Measurements from ENCODE around the gene ROS1. TPM values are rescaled to one million over a fixed set of nuclear protein-coding genes. Genes with fewer than 3 reads are reported as not detected.

Gene ROS1
- total and polyA plus RNA-seq, 2 donors (not counting 3 experiments of a cell fraction or from before 2014, with no cell fraction given) = not detected

DNA sequence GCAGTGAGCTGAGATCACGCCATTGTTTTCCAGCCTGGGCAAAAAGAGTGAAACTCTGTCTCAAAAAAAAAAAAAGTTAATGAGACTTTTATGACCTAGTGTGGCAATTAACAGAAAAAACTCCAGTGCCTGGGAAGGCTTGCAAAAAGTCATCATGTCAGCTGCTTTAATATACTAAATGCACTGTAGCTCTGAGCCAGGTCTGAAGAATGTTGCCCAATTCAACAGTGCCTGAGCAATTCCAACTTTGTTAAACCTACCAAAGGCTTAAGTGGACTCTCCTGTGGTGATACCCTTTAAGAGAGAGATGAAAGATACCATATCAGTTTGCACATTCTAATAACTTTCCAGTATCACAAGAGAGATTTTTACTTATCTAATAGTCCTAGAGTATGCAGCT, 6.5 kb upstream of the ROS1 start:
- Histone ChIP-seq H3K9ac (replicated peaks; ENCODE audit: extremely low read depth, insufficient read depth, low read length) (no peak overlapping the region), H3K4me3 (replicated peaks in 1 of 3; ENCODE audit: insufficient read depth in 1 of 3, low read depth in 1 of 3, low read length in 3 of 3) (no peak overlapping the region), H3K27me3 (ENCODE audit: control insufficient read depth in 2 of 2, insufficient read depth in 2 of 2, low read length in 2 of 2) (peaks cover 2 to 10% of the 10 kb centered on the region in 2 experiments), H3K9me3 (replicated peaks; ENCODE audit: control insufficient read depth, insufficient read depth, low read length) (no peaks in the 10 kb centered on the region), H3K27ac (ENCODE audit: insufficient read depth, low read depth, low read length) (no peak overlapping the region), H3K9me1 (replicated peaks; ENCODE audit: control insufficient read depth, extremely low read depth, insufficient read depth, low read length) (no peaks in the 10 kb centered on the region), H3K36me3 (ENCODE audit: control insufficient read depth in 2 of 2, extremely low read depth in 1 of 2, insufficient read depth in 2 of 2, low read length in 2 of 2) (no peaks in the 10 kb centered on the region), H3K4me2 (ENCODE audit: insufficient read depth, low read length) (no peak overlapping the region), H2AFZ (ENCODE audit: low read depth, low read length) (no peak overlapping the region), H3K4me1 (ENCODE audit: control insufficient read depth, extremely low read depth, insufficient read depth, low read length) (no peaks in the 10 kb centered on the region), H4K20me1 (replicated peaks; ENCODE audit: control insufficient read depth, extremely low read depth, insufficient read depth, low read length) (no peaks in the 10 kb centered on the region), H3K79me2 (ENCODE audit: control insufficient read depth, insufficient read depth, low read length) (no peaks in the 10 kb centered on the region)
- no peak for TF ChIP-seq EZH2 (IDR thresholded peaks at IDR 0.05; ENCODE audit: borderline replicate concordance, low read depth, low read length, severe bottlenecking)
- no peak for TF ChIP-seq FOS (IDR thresholded peaks at IDR 0.05; ENCODE audit: borderline replicate concordance, insufficient read depth, low read length)
- TF ChIP-seq MYC (IDR thresholded peaks at IDR 0.05; ENCODE audit: low read depth, low read length) = no peak
- TF ChIP-seq, protein P1, sequence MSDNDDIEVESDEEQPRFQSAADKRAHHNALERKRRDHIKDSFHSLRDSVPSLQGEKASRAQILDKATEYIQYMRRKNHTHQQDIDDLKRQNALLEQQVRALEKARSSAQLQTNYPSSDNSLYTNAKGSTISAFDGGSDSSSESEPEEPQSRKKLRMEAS (IDR thresholded peaks at IDR 0.05; ENCODE audit: insufficient read depth, insufficient read length) = no peak
- TF ChIP-seq, protein P2, sequence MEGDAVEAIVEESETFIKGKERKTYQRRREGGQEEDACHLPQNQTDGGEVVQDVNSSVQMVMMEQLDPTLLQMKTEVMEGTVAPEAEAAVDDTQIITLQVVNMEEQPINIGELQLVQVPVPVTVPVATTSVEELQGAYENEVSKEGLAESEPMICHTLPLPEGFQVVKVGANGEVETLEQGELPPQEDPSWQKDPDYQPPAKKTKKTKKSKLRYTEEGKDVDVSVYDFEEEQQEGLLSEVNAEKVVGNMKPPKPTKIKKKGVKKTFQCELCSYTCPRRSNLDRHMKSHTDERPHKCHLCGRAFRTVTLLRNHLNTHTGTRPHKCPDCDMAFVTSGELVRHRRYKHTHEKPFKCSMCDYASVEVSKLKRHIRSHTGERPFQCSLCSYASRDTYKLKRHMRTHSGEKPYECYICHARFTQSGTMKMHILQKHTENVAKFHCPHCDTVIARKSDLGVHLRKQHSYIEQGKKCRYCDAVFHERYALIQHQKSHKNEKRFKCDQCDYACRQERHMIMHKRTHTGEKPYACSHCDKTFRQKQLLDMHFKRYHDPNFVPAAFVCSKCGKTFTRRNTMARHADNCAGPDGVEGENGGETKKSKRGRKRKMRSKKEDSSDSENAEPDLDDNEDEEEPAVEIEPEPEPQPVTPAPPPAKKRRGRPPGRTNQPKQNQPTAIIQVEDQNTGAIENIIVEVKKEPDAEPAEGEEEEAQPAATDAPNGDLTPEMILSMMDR (IDR thresholded peaks at IDR 0.05; ENCODE audit: extremely low read depth in 1 of 2, insufficient read depth in 1 of 2, low read depth in 1 of 2, low read length in 2 of 2) = no peak
- FAIRE-seq (no peak), DNase-seq (ENCODE audit: low read depth, low spot score) (no peak)
- intact Hi-C loops (cut with micrococcal nuclease) = no loop called here
- POLR2A ChIA-PET = no interaction called here
- dilution Hi-C loops (cut with MboI; ENCODE audit: extremely low pct_ligation_motif_present, low sequenced_read_pairs) = no loop called here
- CTCF ChIA-PET = no interaction called here
- BruUV-seq (replicated peaks) = no TSS peak

- CTCF ChIA-PET = no interaction called here
- no TSS peak for BruUV-seq (replicated peaks)
- dilution Hi-C loops (cut with MboI; ENCODE audit: extremely low pct_ligation_motif_present, low sequenced_read_pairs) (no loop called here), intact Hi-C loops (cut with micrococcal nuclease) (no loop called here)
- POLR2A ChIA-PET = no interaction called here
- FAIRE-seq (no peak), DNase-seq (ENCODE audit: low read depth, low spot score) (no peak)
- no peak overlapping the region for H3K4me3 ChIP-seq (replicated peaks in 1 of 3; ENCODE audit: insufficient read depth in 1 of 3, low read depth in 1 of 3, low read length in 3 of 3)
- H4K20me1 ChIP-seq (replicated peaks; ENCODE audit: control insufficient read depth, extremely low read depth, insufficient read depth, low read length) = no peaks in the 10 kb centered on the region
- H2AFZ ChIP-seq (ENCODE audit: low read depth, low read length) = no peak overlapping the region
- H3K9ac ChIP-seq (replicated peaks; ENCODE audit: extremely low read depth, insufficient read depth, low read length) = no peak overlapping the region
- H3K79me2 ChIP-seq (ENCODE audit: control insufficient read depth, insufficient read depth, low read length) = no peaks in the 10 kb centered on the region
- no peak overlapping the region for H3K27ac ChIP-seq (ENCODE audit: insufficient read depth, low read depth, low read length)
- peaks cover 0 to 17% of the 10 kb centered on the region in 2 experiments for H3K27me3 ChIP-seq (ENCODE audit: control insufficient read depth in 2 of 2, insufficient read depth in 2 of 2, low read length in 2 of 2)
- H3K4me1 ChIP-seq (ENCODE audit: control insufficient read depth, extremely low read depth, insufficient read depth, low read length) = no peaks in the 10 kb centered on the region
- H3K9me1 ChIP-seq (replicated peaks; ENCODE audit: control insufficient read depth, extremely low read depth, insufficient read depth, low read length) = no peaks in the 10 kb centered on the region
- no peaks in the 10 kb centered on the region for H3K36me3 ChIP-seq (ENCODE audit: control insufficient read depth in 2 of 2, extremely low read depth in 1 of 2, insufficient read depth in 2 of 2, low read length in 2 of 2)
- no peak overlapping the region for H3K4me2 ChIP-seq (ENCODE audit: insufficient read depth, low read length)
- TF ChIP-seq EZH2 (IDR thresholded peaks at IDR 0.05; ENCODE audit: borderline replicate concordance, low read depth, low read length, severe bottlenecking) = no peak
- TF ChIP-seq, protein P2 (IDR thresholded peaks at IDR 0.05; ENCODE audit: extremely low read depth in 1 of 2, insufficient read depth in 1 of 2, low read depth in 1 of 2, low read length in 2 of 2) = no peak
- TF ChIP-seq FOS (IDR thresholded peaks at IDR 0.05; ENCODE audit: borderline replicate concordance, insufficient read depth, low read length) = no peak
- no peak for TF ChIP-seq MYC (IDR thresholded peaks at IDR 0.05; ENCODE audit: low read depth, low read length)
- TF ChIP-seq, protein P1 (IDR thresholded peaks at IDR 0.05; ENCODE audit: insufficient read depth, insufficient read length) = no peak
- TF ChIP-seq POLR2A (IDR thresholded peaks at IDR 0.05; ENCODE audit: low read depth, low read length) = no peak
- TF ChIP-seq JUN (IDR thresholded peaks at IDR 0.05; ENCODE audit: borderline replicate concordance, insufficient read depth, insufficient read length, low read depth) = no peak
- no peak for TF ChIP-seq GATA2 (IDR thresholded peaks at IDR 0.05; ENCODE audit: insufficient read depth, insufficient read length, low read depth, low read length)
- no peak for TF ChIP-seq POLR2AphosphoS5 (IDR thresholded peaks at IDR 0.05; ENCODE audit: insufficient read depth, low read depth, low read length)
- H3K9me3 ChIP-seq (replicated peaks; ENCODE audit: control insufficient read depth, insufficient read depth, low read length) = no peaks in the 10 kb centered on the region
Measured at GRCh38 chr6:117423754-117424153, 2.0 kb downstream of the ROS1 start.
